VCaP (cell line): ENCODE data around the gene MSRB3.

Experiments
- H3K27ac ChIP-seq: fragments of 450-650 bp; 2 replicates; pipeline ENCODE4 v1.5.1; 2017
- TF ChIP-seq, protein P1 (sequence below): fragments of 450-650 bp; conservative IDR thresholded peaks from 2 replicates; pipeline ENCODE4 v1.5.1; 2017; ENCODE audit warnings: mild to moderate bottlenecking, moderate library complexity

The MSRB3 gene

DNA sequence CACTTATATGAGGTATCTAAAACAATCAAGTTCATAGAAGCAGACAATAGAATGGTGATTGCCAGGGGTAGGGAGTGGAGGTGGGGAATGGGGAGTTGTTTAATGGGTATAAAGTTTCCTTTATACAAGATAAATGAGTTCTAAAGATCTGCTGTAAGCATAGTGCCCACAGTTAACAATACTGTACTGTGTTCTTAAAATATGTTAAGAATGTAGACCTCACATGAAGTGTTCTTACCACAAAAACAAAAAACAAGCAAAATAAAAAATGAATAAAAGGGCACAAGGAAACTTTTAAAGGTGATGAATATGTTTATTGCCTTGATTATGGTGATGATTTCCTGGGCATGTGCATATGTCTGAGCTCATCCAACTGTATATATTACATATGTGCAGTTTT is 211.8 kb downstream of the MSRB3 start:
- H3K27ac ChIP-seq: no peak overlapping the region
- TF ChIP-seq, protein P1, sequence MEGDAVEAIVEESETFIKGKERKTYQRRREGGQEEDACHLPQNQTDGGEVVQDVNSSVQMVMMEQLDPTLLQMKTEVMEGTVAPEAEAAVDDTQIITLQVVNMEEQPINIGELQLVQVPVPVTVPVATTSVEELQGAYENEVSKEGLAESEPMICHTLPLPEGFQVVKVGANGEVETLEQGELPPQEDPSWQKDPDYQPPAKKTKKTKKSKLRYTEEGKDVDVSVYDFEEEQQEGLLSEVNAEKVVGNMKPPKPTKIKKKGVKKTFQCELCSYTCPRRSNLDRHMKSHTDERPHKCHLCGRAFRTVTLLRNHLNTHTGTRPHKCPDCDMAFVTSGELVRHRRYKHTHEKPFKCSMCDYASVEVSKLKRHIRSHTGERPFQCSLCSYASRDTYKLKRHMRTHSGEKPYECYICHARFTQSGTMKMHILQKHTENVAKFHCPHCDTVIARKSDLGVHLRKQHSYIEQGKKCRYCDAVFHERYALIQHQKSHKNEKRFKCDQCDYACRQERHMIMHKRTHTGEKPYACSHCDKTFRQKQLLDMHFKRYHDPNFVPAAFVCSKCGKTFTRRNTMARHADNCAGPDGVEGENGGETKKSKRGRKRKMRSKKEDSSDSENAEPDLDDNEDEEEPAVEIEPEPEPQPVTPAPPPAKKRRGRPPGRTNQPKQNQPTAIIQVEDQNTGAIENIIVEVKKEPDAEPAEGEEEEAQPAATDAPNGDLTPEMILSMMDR: no peak

DNA sequence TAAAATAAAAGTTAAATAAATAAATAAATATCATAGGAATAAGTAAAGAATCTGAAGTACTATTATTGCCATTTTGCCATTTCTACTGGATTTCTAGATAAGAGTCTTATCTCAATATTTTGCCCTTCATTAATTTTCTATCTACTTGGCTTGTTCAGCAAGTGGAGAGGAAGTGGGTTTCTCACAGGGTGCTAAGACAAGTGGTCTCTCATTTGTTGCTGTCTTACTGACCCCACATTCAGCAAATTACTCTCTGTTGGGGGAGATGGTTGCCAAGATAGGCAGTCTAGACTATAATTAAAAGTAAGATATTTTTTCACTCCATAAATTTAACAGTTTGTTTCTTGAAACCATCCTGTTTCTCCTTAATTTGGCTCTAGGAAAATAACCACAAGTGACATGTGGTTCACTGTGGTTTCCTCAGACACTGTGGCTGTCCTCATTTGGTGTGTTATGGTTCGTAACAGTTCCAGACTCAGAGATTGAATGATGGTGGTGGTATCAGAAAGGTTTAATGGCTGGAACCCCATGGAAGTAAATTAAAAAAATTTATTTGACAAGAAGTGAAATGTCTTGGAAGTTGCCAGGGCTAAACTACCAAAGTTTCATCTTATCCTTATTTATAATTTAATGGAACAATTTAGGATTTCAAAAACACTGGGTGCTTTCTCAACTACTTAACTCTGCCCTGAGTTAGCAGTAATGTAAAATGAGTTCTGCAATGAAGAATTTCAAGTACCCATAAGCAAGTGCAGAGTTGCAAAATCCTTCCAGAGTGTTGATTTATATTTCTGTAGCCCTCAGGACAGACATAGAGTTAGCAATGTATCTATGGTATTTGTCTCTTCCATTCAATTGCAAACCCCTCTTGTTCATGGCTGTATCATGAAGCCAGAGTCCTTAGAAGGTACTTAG is 214.8 kb downstream of the MSRB3 start:
- H3K27ac ChIP-seq: no peak overlapping the region
- TF ChIP-seq, protein P1: no peak

DNA sequence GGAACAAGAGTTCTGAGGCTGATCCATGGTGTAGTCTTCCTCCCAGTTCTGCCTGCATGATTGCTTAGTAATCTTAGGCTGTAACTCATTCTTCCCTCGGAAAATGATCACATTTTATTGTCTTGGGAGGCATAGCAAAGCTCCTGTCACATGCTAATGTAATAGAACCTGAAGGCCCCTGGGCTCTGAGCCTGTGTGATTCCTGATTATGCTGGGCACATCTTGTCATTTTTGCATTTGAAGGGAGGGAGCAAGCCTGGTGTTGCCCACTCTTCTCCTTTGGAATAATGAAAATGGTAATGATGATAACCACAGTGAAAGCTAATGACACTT is 215.4 kb downstream of the MSRB3 start:
- H3K27ac ChIP-seq: no peak overlapping the region
- TF ChIP-seq, protein P1: no peak

DNA sequence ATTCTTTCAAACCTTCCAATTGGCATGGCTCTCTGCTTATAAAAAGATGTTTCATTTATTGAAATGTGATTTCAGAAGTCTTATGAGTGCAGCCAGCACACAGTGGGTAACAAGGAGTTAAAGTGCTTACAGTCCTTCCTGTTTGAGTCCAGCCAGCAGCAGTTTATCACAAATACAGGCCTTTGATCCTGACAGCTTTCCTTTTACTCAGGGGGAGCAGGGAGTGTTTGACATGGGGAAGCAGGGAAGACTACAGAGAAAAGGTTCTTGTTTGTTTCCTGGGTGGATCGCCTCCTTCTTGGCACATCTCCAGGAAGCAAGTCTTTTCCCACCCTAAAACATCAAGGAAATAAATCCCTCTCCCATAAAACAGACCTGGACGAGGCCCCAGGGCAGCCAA is 216.1 kb downstream of the MSRB3 start:
- no peak overlapping the region for H3K27ac ChIP-seq
- TF ChIP-seq, protein P1: no peak

DNA sequence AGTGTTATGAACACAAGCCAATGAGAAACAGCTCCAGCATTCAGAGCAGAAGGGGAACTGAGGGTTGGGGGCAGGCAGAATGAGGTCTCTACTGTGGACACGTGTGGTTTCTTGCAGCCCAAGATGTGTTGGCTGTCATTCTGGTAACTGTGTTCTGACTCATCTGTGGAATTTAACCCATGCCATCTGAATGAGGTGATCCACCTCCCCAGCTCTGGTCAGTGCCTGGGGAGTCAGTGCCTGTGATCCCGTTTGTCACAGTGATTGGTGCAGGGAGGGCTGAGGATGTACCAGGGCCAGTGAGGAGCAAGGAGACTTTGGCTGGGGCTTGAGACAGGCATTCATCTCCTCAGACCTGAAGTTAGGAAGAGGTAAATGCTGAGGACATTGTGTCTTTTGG is 216.8 kb downstream of the MSRB3 start:
- TF ChIP-seq, protein P1: no peak
- H3K27ac ChIP-seq: no peak overlapping the region

DNA sequence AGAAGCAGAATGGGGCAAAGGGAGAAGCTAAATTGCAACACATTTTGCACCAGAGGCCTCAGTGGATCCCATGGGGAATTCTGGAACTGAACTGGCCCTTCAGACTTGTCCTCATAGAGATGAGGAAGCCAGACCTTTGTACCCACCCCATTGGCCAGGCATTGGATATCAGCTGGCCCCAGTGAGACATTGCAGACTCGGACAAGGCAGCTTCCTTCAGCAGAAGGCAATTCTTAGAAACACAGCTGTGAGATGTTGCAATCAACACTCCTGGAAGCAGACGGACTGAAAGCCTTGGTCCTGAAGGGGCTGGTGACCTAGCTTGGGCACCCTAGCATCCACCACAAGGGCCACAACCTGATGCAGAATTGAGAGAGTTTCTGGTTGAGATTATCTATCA is 218.1 kb downstream of the MSRB3 start:
- H3K27ac ChIP-seq: no peak overlapping the region
- TF ChIP-seq, protein P1: no peak

DNA sequence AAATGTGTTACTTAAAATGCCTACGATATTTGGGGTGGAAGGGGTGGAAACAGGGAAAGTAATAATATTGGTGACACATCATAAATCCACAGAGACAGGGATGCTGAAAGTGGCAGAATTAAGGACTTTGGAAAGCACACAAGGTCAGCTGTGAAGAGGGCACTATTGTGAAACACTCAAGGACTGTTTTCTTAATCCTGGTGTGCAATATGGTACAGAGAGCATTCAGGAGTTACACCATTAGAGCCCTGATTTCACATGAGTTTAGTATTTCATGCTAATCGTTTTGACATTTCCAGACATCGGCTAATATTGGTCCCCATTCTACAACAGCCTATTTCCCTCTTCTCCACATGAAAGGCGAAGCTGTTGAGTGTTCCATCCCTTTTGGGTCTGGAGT is 219.2 kb downstream of the MSRB3 start:
- TF ChIP-seq, protein P1: no peak
- no peak overlapping the region for H3K27ac ChIP-seq
